SHP77 treated with DMSO at 0.1 percent for 48 hours (cell line): ENCODE measurements around the gene NEURL1.
"Not testable (repeated sequence)": the region's sequence is repeated elsewhere in the genome, so short reads cannot be mapped to it uniquely, and the experiment has no call there.

Source experiments
- DNase-seq: peaks from one replicate; lab custom pipeline; 2025; lab: John Stamatoyannopoulos, UW

NEURL1 gene

GRCh38 chr10:103514244-103514643 lies 20.7 kb downstream of the NEURL1 start:
- DNase-seq, result no peak

GRCh38 chr10:103517234-103518085 lies 24.0 kb downstream of the NEURL1 start:
- no peak for DNase-seq

GRCh38 chr10:103519798-103520197 lies 26.3 kb downstream of the NEURL1 start:
- no peak for DNase-seq

GRCh38 chr10:103522006-103522405 lies 28.5 kb downstream of the NEURL1 start:
- DNase-seq, result not testable (repeated sequence)

- no peak for DNase-seq
These were observed 30.2 kb downstream of the NEURL1 start for GRCh38 chr10:103523683-103524082.

GRCh38 chr10:103525901-103526300 lies 32.4 kb downstream of the NEURL1 start:
- no peak for DNase-seq

- not testable (repeated sequence) for DNase-seq
These were observed 34.0 kb downstream of the NEURL1 start for GRCh38 chr10:103527476-103527875.

GRCh38 chr10:103528549-103528948 lies 35.0 kb downstream of the NEURL1 start:
- DNase-seq, result no peak

GRCh38 chr10:103529539-103529938 lies 36.0 kb downstream of the NEURL1 start:
- no peak for DNase-seq

GRCh38 chr10:103533827-103534226 lies 40.3 kb downstream of the NEURL1 start:
- DNase-seq, result no peak

GRCh38 chr10:103534621-103535498 lies 41.4 kb downstream of the NEURL1 start:
- no peak for DNase-seq

GRCh38 chr10:103535595-103535994 lies 42.1 kb downstream of the NEURL1 start:
- no peak for DNase-seq

- no peak for DNase-seq
These were observed 46.2 kb downstream of the NEURL1 start for GRCh38 chr10:103539751-103540150.

GRCh38 chr10:103540722-103541121 lies 47.2 kb downstream of the NEURL1 start:
- no peak for DNase-seq

- no peak for DNase-seq
These were observed 48.1 kb downstream of the NEURL1 start for GRCh38 chr10:103541616-103542015.

- DNase-seq, result peak; percentile 30
These were observed 49.5 kb downstream of the NEURL1 start for GRCh38 chr10:103542764-103543616.

GRCh38 chr10:103543617-103544525 lies 50.4 kb downstream of the NEURL1 start:
- DNase-seq, result no peak

- DNase-seq, result no peak
These were observed 51.3 kb downstream of the NEURL1 start for GRCh38 chr10:103544657-103545310.

- DNase-seq, result no peak
These were observed 51.9 kb downstream of the NEURL1 start for GRCh38 chr10:103545366-103545765.

GRCh38 chr10:103545771-103546281 lies 52.3 kb downstream of the NEURL1 start:
- DNase-seq, result no peak
